ENCODE results near the gene OSTF1.
A peak's percentile ranks its signal among the peaks of the same experiment; 100 is the strongest.

OSTF1 gene, protein sequence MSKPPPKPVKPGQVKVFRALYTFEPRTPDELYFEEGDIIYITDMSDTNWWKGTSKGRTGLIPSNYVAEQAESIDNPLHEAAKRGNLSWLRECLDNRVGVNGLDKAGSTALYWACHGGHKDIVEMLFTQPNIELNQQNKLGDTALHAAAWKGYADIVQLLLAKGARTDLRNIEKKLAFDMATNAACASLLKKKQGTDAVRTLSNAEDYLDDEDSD

DNA sequence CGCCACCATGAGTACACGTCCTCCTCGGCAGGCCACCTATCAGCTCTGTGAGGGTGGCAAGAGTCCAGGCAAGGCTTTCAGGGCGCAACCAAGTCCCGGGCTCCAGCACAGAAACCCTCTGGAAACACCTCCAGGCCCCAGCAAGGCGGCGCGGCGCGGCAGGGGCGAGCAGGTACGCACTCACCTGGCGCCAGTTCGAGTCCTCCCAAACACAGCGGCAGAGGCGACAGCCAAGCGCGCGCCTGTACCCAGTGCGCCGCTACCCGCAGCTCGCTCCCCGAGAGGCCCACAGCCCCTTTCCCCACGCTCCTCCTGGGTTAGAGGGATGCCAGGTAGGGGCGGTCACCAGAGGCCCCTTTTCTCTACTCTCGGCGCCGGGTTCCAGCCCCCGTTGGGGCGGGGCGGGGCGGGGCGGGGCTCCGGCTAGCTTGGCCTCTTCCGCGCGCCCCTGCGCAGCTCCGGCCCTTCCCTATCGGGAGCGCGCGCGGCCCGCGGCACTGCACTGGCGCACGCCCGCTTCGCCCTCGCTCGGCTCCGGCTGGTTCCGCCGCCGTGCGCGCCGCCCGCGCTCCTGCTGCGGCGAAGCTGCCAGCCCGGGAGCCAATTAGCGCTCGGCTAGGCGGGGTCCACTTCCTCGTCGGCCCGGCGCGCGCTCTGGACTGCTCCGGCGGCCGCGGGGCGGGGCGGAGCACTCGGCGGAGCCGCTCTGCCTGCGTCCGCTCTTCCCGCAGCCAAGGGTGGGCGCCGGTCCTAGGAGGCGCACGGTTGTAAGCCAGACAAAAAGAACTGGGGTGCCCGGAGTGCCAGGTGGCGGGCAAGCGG is at the start of gene OSTF1, which contains the start of gene NMRK1:
TSS of gene OSTF1 (plus strand) at position 691 of the 822 bp plus-strand sequence. CDS start 179 bp downstream, outside the sequence.
TSS of gene NMRK1 (minus strand) at position 332 of the 822 bp plus-strand sequence. CDS start 5,040 bp downstream, outside the sequence.
- DNase-seq: peak; percentile 95

DNA sequence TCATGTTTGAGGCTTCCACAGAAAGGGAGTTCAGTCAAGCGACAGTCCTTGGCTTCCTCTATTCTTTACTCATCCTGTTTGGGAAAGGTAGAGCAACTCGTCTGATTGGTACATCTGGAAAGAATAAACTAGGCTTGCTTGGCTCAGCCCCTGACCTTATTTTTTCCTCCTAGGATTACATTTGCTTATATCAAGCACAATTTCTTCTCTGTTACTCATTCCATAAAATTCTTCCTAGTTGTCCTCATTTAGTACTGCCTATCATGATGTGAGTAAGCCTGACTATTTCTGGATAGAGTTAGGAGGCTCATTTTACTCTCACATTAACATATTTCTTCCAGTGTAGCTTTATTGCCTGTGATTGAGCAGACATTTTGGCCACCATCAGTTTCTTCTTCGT is 49.3 kb upstream of the OSTF1 start:
- no peak for DNase-seq

DNA sequence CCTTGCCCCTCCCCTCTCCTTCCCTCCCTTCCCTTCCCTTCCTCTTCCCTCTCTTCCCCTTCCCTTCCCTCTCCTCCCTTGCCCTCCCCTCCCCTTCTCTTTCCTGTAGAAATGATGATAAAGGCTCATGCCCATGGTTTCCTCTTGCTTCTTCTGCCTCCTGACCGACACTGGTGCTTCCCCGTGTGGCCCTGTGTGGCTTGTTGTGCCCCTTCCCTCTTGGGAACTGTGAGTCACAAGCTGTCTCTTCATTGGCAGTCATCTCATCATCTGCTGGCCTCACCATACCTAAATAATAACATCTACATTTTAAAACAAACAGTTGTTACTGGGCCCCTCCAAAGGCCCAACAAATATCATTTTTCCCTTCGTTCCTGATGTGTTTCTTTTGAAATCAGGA is 48.5 kb upstream of the OSTF1 start:
- no peak for DNase-seq

DNA sequence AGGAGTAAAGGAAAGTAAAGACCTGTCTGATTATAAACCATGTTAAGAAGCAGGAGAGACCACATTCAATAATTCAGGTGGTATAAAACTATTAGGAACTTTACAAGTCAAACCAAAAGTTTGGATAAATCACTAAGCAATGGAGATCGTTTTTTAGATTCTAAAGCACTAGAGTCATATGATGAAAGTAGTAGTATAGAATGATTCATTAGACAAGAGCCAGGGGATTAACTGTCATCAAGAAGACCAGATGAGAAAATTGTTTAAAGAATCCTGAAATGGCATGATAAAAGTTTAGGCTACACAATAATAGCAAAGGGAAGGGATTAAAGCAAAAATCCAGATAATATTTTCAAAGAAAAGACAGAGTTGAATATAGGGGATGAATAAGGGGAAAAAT is 47.3 kb upstream of the OSTF1 start:
- DNase-seq: no peak

DNA sequence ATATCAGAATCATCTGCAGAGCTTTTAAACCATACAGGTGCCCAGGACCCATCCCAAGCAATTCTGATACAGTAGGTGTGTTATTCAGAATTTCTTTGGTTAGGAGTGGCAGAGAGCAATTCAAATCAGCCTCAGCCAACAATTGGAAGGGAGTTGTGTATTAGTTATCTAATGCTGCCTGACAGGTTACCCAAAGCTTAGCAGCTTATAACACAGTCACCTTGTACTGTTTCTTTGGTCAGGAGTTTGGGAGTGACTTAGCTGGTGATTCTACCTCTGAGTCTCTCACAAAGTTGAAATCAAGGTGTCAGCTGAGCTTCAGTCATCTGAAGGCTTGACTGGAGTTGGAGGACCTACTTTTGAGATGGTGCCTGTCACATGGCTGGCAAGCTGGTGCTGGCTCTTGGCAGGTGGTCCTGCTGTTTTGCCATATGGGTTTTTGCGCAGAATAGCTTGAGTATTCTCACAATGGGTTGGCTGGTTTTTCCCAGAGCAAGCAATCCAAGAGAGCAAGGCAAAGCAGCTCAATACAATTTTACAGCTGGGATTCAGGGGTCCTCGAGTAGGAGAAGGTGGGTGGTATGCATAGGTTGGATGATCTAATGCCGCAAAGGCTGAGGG is 41.5 kb upstream of the OSTF1 start:
- DNase-seq: no peak

DNA sequence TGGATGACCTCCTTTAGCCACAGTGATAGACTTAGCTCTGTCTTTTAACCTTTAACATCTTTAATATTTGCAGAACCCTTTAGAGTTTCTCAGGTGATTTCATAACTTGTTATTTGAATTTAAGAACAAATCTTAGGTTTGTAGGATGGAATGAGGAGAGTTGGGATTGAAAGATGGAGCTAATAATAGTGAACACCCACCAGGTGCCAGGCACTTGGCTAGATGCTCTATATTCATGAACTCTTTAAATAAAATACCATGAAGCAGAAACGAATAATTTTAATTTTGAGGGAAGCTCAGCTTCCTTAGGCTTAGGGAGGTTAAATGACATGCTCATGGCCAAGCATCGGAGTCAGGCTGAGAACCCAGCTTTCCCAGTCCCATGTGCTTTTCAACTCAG is 40.8 kb upstream of the OSTF1 start:
- DNase-seq: no peak

DNA sequence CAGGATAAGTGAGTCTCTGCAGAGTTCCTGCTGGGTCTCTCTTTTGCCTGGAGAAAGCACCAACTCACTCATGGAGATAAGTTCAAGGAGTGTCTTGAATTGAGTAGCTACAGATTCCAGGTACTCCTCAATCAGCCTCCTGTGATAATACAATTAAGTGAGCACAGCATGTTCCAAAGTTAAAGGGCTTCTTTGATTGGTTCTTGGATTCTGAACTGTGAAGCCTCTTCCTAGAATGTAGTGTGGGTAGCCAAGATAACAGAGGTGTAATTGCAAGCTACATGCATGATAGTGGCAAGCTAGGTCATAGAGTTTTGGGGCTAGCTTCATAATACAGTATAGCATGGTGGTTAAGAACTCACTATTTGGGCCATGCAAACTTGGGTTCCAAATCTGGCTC is 37.0 kb upstream of the OSTF1 start:
- no peak for DNase-seq

DNA sequence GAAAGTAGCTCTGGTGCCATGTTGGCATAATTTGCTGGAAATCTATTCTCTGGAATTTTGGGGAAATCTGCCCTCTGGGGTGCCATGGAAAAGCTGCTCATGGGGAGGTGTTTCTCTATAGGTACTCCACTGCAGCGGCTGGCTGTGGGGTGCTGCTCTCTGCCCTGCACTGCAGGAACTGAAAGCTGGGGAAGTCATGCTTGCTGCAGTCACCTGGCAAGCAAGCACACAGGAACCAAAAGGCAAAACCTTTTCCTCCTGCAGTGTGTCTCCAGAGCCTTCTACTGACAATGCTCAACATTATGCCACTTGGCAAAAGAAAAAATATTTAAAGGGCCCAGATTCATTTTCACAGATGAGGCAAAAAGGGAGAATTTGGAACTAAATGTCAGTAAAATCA is 34.4 kb upstream of the OSTF1 start:
- DNase-seq: no peak

DNA sequence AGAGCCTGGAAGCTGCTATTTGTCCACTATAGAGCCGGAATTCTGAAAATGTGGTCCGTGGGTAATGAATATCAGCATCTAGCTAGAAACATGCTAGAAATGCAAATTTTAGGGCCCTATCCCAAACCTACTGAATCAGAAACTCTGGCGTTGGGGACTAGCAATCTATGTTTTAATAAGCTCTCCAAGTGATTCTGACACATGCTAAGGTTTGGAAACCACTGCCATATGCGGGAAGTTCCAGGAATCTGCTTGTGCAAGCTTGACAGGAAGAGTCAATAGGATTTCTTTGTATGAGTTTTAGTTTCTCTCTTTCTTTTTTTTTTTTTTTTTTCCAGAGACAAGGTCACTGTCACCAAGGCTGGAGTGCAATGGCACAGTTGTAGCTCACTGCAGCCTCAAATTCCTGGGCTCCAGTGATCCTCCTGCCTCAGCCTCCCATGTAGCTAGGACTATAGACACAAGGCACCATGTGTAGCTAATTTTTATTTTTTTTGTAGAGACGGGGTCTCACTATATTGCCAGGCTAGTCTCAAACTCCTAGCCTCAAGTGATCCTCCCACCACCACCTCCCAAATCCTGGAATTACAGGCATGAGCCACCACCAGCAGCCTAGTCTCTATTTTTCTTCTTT is 33.8 kb upstream of the OSTF1 start:
- no peak for DNase-seq

DNA sequence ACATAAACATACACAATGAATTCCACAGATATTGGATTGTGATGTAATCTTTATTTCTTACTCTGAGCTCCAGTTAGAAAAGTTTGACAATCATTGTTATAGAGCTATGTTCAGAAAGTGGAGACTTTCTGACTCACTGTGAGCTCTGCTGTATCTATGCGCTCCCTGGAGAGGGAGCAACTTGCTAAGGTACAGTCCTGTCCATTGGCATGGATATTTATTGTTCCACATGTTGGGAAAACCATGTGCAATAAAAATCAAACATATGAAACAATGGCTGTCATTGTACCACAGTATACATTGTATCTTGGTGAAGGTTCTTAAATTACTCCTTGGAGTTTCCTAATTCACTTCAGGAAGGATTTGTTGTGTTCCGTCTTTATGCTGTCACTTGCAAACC is 27.1 kb upstream of the OSTF1 start:
- DNase-seq: no peak

DNA sequence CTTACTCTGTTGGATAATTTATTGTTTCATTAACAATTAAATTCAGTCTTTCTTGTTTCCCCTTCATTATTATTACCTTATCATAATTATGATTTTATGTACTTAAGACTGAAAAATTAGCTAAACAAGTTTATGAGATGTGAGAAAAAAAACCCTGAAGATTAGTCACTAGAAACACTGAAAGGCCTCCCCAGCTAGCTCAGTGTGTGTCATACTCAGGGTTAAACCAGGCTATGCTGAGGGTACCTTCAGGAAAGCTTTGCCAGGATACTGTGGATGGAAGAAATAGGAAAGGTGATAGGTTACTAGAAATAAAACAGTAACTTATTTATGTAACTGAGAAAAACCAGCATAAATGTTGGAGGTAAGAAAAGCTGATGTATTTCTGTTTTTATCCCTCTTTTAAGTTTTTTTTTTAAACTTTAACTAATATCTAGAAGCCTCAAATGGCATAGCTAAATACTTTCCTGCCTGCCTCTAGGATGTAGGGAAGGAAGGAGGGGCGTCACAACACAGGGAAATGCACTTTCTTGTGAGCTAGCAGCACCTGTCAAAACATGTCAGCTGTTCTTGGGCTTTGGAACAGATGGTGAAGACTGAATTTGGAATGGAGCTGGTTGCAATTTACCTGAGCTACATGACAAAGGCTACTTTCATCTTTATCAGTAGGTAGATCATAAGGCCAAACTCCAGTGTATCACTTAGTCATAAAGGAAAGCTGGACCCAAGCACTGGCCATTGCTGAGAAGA is 24.6 kb upstream of the OSTF1 start:
- DNase-seq: no peak

DNA sequence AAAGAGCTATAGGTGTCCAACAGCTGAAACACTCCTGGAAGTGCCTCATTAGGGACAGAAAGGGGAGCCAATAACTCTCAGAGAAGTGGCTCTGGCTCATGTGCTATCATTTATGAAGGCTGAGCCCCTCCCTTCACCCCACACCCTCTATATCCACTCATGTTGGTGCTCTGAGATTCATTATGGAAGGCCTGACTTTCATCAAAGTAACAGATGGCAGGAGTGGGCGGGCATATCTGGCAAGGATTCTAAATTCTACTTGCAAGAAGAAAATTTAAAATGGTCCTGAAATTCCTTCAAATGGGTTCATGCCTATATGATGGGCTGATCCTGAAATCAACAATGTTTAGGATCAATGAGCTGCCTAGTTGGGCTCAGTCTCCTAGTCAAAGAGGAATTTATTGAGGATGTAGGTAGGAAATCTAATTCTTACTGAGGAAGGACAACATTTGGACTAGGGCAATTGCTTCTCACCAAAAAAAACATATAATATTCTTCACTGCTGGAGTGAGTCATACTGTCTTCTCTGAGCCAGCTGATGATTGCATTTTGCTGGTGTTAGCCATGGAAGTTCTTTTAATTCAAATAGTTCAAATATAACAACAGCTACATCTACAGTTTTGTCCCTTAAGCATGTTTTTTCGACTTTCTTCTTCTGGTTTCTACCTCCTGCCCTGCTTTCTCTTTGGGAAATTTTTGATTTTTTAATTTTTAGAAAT is 23.8 kb upstream of the OSTF1 start:
- no peak for DNase-seq

DNA sequence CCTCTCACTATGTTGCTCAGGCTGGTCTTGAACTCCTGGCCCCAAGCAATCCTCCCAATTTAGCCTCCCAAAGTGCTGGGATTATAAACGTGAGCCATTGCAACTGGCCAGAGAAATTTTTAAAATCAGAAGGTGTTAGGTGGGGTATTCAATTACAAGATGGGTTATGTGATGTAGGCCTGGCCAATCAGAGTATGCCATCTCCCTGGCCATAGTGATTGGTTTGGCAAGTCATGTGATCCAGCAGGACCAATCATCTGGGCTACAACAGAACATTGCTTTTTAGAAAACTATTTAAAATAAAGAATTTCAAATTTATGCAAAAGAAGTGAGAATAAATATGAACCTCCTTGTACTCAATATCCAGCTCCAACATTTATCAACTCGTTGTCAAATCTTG is 22.8 kb upstream of the OSTF1 start:
- DNase-seq: no peak

DNA sequence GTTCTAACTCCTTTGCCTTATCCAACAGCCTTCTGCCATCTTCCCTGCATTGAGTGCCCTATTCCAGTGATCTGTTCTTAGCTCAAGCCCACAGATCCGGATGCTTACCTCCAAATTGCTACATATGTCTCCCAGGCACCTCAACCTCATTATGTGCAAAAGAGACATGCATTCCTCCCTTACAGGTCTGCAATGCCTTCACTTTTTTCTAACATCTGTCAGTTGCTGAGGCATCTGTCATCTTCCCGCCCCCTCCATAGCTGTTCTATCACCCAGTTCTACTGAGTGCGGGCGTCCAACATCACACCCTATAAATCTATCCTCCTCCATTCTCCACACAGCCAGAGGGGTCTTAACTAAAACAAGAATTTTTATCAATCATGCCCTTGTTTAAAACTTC is 20.4 kb upstream of the OSTF1 start:
- no peak for DNase-seq

DNA sequence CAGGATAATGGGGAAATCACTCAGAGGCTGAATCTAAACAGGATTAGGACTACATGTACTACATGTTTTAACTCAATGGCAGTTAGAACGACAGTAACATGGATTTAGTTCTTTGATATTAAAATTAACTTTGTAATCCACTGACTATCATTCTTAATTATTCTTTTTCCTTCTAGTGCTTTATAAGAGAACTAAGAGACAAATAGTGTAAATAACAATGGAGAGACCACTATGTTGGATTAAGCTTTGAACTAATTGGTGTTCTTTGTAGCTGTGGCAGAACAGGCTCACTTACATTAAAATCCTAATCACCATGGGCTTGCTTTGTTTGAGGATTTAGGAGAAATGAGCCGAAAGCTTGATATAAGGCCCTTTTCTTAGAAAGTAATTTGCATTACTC is 19.1 kb upstream of the OSTF1 start:
- DNase-seq: no peak

DNA sequence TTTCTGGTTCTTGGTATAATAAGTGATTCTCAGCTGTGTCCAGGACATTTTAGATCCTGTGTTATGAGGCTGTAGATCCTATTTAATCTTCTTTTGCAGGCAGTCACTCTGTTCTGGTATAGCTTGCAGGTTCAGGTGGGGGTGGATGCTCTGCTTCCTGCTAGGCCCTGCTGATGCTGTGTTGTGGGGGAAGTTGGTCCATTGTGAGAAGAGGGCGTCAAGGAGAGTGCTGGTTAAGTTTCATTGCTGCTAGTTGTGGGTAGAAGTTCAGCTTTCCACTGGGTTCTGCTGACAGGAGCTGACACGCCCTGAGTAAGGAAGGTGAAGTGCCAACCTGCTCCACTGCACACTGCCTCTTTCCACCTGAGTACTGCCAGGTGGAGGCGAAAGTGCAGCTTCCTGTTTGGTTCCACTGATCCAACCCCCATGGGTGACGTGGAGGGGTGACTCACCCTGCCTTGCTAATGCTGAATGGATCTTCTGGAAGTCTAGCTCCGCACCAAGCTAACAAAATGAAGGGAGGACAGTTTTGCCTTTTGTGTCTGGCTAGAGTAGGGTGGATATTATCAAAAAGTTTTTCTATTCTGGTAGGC is 16.7 kb upstream of the OSTF1 start:
- DNase-seq: no peak

DNA sequence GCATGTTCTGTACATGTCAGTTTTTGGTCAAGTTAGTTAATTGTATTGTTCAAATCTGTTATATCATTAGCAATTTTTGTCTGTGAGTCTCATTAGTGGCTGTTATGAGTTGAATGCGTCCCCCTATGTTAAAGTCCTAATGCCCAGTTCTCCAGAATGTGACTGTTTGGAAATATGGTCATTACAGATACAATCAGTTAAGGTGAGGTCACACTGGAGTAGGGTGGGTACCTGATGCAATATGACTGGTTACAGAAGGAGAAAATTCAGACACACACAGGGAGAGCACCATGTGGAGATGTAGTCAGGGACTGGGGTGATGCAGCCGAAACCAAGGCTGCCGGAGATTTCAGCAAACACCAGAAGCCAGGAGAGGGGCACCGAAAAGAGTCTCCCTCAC is 15.4 kb upstream of the OSTF1 start:
- no peak for DNase-seq

DNA sequence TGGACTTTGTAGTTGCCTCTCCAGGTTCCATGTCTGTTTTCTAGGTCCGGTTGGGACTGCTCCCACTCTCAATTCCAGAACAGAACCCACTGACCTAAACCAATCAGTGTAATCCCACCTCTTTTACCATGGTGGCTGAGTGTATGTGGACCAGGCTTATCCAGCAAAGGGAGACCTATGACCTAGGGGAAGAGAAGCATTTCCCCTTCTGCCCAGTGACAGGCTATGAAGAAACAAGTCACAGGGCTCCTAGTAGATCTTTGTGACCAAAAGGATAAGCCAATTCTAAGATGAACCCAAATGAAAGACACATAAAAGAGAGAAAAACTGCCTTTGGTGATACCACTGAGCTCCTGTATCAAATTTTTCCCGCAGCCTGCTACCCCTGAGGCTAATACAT is 6.7 kb upstream of the OSTF1 start:
- no peak for DNase-seq

DNA sequence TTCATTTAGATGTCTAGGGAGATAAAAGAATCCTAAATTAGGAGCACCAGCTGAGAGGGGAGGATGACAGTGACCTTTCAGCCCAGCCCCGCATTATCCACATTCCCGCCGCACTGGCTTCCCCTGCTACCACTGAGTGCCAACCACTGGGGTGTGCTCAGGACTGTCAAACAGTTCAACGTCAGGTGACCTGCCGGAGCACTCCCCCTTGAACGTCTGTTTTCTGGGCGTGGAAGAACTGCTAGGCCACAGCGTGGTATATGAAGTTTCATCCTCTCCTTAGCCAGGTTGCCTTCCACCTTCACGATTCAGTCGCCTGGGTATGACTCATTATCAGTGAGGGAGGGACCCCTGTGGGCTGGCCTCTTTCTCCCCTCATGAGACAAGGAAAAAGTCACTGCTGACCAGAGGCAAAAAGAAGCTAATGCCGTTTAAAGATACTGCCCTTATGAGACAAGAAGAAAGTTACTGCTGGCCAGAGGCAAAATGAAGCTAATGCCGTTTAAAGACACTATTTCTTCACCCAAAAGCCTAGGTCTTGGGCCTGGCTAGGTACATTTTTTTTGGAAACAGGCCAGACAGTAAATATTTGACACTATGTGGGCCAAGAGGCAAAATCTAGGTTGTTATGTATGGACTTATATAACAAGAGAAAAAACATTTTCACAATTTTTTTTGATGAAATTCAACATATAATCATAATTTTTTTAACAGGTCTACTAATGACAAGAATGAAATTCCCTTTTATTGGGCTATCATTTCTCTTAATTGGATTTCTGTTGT is 4.9 kb upstream of the OSTF1 start:
- DNase-seq: peak; percentile 40

DNA sequence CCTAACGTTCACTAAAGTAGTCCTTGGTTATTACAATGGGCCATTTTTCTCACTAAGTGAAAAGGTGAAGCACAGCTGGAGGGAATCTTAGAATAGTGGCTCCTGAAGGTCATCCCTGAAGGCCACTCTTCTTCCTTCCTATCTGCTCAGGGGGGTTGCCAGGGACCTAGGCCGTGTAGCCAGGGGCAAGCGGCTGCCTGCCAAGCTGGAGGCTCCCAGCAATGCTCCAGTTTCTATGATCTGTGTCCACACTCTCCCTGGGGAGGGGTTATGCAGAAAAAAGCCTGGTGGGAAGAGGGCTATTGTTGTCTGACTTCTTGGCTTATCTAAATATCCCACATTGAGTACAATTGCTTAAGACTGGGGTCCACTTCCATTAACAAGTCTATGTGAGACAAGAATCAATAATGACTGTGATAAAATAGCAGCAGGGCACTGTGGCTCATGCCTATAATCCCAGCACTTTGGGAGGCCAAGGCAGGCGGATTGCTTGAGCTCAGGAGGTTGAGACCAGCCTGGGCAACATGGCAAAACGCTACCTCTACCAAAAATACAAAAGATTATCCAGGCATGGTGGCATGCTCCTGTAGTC is 4.1 kb upstream of the OSTF1 start:
- DNase-seq: peak; percentile 18

DNA sequence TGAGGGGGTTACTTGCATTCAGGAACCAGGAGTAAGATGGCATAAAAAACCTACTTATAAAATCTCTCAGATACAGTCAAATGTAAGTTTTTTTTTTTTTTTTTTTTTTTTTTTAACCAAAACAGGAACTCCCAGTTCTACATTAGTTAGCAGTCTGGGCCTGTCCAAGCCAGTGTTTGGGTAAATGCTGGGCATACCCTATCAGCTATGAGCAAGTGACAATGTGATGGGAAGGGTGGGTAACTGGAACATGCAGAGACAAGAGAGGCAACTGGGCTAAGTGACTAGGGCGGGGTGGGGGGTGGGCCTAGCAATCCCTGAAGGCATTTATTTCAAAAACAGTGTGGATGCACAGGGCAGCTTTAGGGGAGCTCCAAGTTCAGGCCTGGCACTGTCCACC is 2.7 kb upstream of the OSTF1 start:
- DNase-seq: no peak
